Esophagus muscularis mucosa (tissue), 4 donors: Measurements from ENCODE around the gene PEAR1. TPM values are rescaled to one million over a fixed set of nuclear protein-coding genes. Genes with fewer than 3 reads are reported as not detected.

Experiments used
- DNase-seq: peaks from one replicate; pipeline ENCODE4 v3.0.0-alpha.2; 2017; ENCODE audit errors: extremely low spot score
- H3K27ac ChIP-seq, 4 donors: fragments of 200-600 bp; sonication (generic); replicated peaks in 1 of 4; 1 replicate in 3 of 4; 2 replicates in 1 of 4; pipeline ENCODE4 v1.5.1; 2016 to 2019; ENCODE audit warnings: mild to moderate bottlenecking in 1 of 4
- H3K27me3 ChIP-seq, 4 donors: fragments of 200-600 bp; sonication (generic); one replicate each; pipeline versions ENCODE4 v1.5.1 to v1.6.0; 2016 to 2019
- H3K36me3 ChIP-seq, 4 donors: fragments of 200-600 bp; sonication (generic); one replicate each; pipeline ENCODE4 v1.5.1; 2016 to 2019
- H3K4me1 ChIP-seq, 4 donors: fragments of 200-600 bp; sonication (generic); one replicate each; pipeline ENCODE4 v1.5.1; 2016 to 2019
- H3K4me3 ChIP-seq, 4 donors: fragments of 200-600 bp; sonication (generic); 1 replicate in 2 of 4; 2 replicates in 2 of 4; pipeline ENCODE4 v1.5.1; 2016 to 2019; ENCODE audit warnings: mild to moderate bottlenecking in 4 of 4, moderate library complexity in 1 of 4
- H3K9me3 ChIP-seq, 4 donors: fragments of 200-600 bp; sonication (generic); 1 replicate in 3 of 4; 2 replicates in 1 of 4; pipeline ENCODE4 v1.5.1; 2016 to 2019
- EP300 ChIP-seq: sonication (generic); formaldehyde crosslinking; IDR thresholded peaks from one replicate; pipeline ENCODE4 v1.6.1; 2017; ENCODE audit warnings: antibody characterized with exemption
- POLR2A ChIP-seq: fragments of 450-650 bp; IDR thresholded peaks from one replicate; pipeline ENCODE4 v1.6.1; 2017; ENCODE audit warnings: antibody characterized with exemption, moderate library complexity, mild to moderate bottlenecking, low read depth
- POLR2AphosphoS5 ChIP-seq, 2 donors: sonication (generic); formaldehyde crosslinking; IDR thresholded peaks; one replicate each; pipeline ENCODE4 v1.6.1; 2017; ENCODE audit warnings: antibody characterized with exemption in 2 of 2
- WGBS: methylation state at CpG from one replicate; pipeline ENCODE4 v1.1.5; 2018; 5-methylcytosine and 5-hydroxymethylcytosine counted together
- intact Hi-C: fragments of 100-400 bp; cut with DNase I; formaldehyde crosslinking; loops from one replicate; pipeline ENCODE4 v1.15.1; 2023
- total RNA-seq, 4 donors: library from RNA; depleted of rRNA; stranded (reverse); fragments of >200 nt; gene quantifications; one replicate each; pipeline versions ENCODE4 v1.1.0 to v1.2.1, GENCODE V29; 2016
- TF ChIP-seq, protein P1 (sequence below), 3 experiments: fragments of 200-600 bp in 2 of 3; fragments of 450-650 bp in 1 of 3; sonication (generic) in 2 of 3; IDR thresholded peaks; one replicate each; pipeline ENCODE4 v1.5.1; 2017 to 2019; ENCODE audit warnings: antibody characterized with exemption in 3 of 3, mild to moderate bottlenecking in 2 of 3, moderate library complexity in 1 of 3

PEAR1 gene
- total RNA-seq, 4 donors from 2014 or later = 6.1 to 13.6 (median 10.9) TPM

DNA sequence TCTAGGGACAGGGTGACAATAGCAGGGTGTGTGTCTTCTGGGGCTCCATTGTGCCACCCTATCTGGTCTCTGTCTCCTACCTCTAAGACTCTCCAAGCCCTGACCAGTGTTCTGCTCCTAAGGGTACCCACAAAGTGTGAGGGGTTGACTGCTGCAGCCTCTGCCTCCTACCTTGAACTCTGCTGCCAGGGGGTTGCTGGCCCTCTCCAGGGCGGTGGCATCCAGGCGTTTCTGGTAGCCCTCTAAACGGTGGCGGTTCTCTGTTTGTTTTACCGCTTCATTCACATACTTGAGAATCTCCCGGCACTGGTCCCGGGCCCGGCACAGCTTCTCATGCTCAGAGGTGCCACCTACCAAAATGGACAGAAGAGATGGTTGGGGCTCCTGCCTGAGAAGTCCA, 51.3 kb downstream of the PEAR1 start:
- Histone ChIP-seq H3K27me3 (no peaks in the 10 kb centered on the region), H3K9me3 (no peaks in the 10 kb centered on the region), H3K4me3 (no peak overlapping the region), H3K36me3 (peaks cover 74 to 100% (median 100%) of the 10 kb centered on the region in 4 donors), H3K4me1 (no peaks in the 10 kb centered on the region), H3K27ac (no peak overlapping the region)
- WGBS = 97% methylated on average over 8 of the region's 8 CpGs
- DNase-seq = no peak
- no peak for TF ChIP-seq POLR2A
- TF ChIP-seq, protein P1, sequence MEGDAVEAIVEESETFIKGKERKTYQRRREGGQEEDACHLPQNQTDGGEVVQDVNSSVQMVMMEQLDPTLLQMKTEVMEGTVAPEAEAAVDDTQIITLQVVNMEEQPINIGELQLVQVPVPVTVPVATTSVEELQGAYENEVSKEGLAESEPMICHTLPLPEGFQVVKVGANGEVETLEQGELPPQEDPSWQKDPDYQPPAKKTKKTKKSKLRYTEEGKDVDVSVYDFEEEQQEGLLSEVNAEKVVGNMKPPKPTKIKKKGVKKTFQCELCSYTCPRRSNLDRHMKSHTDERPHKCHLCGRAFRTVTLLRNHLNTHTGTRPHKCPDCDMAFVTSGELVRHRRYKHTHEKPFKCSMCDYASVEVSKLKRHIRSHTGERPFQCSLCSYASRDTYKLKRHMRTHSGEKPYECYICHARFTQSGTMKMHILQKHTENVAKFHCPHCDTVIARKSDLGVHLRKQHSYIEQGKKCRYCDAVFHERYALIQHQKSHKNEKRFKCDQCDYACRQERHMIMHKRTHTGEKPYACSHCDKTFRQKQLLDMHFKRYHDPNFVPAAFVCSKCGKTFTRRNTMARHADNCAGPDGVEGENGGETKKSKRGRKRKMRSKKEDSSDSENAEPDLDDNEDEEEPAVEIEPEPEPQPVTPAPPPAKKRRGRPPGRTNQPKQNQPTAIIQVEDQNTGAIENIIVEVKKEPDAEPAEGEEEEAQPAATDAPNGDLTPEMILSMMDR (IDR thresholded peaks at IDR 0.05) = no peak
- no peak for TF ChIP-seq EP300
- TF ChIP-seq POLR2AphosphoS5 (IDR thresholded peaks at IDR 0.05) = no peak
- intact Hi-C loops = no loop called here

DNA sequence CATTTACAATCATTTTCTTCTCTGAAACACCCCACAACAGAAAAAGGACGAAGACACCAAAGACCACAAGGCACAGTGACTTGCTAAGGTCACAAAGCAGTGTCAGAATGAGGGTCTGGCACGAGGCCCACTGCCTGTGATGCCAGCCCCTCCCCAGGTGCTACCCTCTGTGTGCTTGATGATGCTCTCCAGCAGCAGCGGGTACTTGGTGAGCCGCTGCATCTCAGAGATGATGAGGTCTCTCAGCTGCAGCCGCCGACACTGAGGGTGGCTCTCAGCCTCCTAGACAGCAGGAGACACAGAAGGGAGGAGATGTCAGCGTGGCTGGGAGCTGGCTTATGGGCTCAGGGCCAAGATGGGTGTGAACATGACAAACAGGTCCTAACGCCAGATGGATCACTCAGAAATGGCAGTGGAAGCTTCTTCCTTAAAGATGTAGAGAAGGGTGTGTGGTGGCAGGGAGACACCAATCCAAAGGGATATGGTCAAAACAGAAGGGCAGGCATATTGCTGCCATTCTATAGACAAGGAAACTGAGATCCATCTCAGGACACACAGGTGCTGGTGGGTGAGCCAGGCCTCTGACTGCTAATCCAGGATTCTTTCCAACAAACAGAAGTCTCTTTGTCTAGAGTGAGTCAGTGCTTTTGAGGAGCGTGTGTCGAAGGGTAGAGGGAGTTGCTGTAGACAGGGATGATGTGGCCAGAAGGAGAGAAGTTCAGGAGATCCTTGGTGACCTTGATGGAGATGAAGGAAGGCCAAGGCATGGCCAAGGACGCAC, 52.6 kb downstream of the PEAR1 start:
- H3K27ac ChIP-seq = no peak overlapping the region
- no peaks in the 10 kb centered on the region for H3K4me1 ChIP-seq
- no peaks in the 10 kb centered on the region for H3K9me3 ChIP-seq
- 79% methylated on average over 11 of the region's 11 CpGs for WGBS
- TF ChIP-seq POLR2A (no peak), POLR2AphosphoS5 (IDR thresholded peaks at IDR 0.05) (no peak), EP300 (no peak)
- TF ChIP-seq, protein P1 (IDR thresholded peaks at IDR 0.05) = no peak
- no peaks in the 10 kb centered on the region for H3K27me3 ChIP-seq
- intact Hi-C loops = no loop called here
- peaks cover 77 to 100% (median 99%) of the 10 kb centered on the region in 4 donors for H3K36me3 ChIP-seq
- DNase-seq = no peak
- H3K4me3 ChIP-seq = no peak overlapping the region

DNA sequence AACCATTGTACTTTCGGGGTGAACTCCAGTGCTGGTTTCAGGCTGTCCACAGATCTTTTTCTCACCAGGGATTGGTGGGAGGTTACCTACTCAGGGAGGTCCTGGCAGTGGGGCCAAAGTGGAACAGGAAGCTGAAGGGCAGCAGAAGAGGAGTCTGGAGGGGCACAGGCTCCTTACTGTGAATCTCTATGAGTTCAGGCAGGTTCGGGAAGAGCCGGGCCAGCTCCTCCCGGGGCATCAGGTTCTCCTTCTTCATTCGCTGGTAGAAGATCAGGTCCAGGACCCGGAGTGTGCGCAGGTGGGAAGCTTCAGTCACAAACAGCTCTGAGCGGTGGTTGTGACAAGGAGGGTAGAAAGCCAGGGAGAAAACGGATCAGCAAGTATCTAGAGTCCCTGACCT, 53.6 kb downstream of the PEAR1 start:
- H3K27ac ChIP-seq = no peak overlapping the region
- no peaks in the 10 kb centered on the region for H3K27me3 ChIP-seq
- intact Hi-C loops = no loop called here
- no peaks in the 10 kb centered on the region for H3K4me1 ChIP-seq
- no peak overlapping the region for H3K4me3 ChIP-seq
- no peak for DNase-seq
- TF ChIP-seq EP300 (no peak), POLR2AphosphoS5 (IDR thresholded peaks at IDR 0.05) (no peak), POLR2A (no peak)
- TF ChIP-seq, protein P1 (IDR thresholded peaks at IDR 0.05) = no peak
- peaks cover 78 to 100% (median 99%) of the 10 kb centered on the region in 4 donors for H3K36me3 ChIP-seq
- WGBS = 94% methylated on average over 9 of the region's 9 CpGs
- no peaks in the 10 kb centered on the region for H3K9me3 ChIP-seq

DNA sequence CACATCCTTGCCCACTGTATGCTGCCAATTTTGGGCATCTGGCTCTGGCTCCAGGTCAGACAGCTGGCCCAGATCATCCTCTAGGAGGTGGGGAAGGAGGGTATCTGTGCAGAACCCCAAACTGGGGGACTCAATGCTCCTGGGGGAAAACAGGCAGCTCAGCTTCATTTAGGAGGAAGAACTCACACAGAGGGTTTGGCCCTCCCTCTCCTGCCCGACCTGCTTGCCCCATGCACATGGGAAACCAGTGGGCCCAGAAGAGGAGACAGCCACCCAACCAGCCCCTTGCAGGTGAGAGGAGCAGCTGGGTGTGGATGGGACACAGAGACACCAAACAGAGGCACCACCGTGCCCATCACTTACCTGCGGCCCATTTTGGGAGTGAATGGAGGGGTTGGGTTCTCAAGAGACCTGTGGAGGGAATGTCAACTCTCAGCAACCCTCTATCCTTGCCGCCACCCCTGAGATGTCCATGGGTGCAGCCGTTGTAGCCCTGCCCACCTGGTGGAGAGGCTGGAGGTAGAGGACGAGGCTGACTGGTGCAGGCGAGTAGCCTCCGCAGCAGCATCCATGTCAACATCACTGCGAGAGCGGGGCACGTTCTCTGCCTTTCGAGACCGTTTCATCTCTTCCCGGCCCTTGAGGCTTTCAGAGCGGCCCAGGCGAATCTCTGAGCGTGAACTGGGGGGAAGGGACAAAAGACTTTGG, 54.5 kb downstream of the PEAR1 start:
- no peak for DNase-seq
- H3K27ac ChIP-seq = no peak overlapping the region
- no peaks in the 10 kb centered on the region for H3K9me3 ChIP-seq
- H3K27me3 ChIP-seq = no peaks in the 10 kb centered on the region
- TF ChIP-seq POLR2A (no peak), EP300 (no peak), POLR2AphosphoS5 (IDR thresholded peaks at IDR 0.05) (no peak)
- TF ChIP-seq, protein P1 (IDR thresholded peaks at IDR 0.05) = no peak
- no peak overlapping the region for H3K4me3 ChIP-seq
- H3K4me1 ChIP-seq = no peaks in the 10 kb centered on the region
- intact Hi-C loops = no loop called here
- peaks cover 77 to 100% (median 99%) of the 10 kb centered on the region in 4 donors for H3K36me3 ChIP-seq
- WGBS = 93% methylated on average over 7 of the region's 17 CpGs
